ENCODE data around the gene PDRG1.

- TF ChIP-seq POLR2A (IDR thresholded peaks at IDR 0.05), result no peak
- no peak for TF ChIP-seq CTCF (IDR thresholded peaks at IDR 0.05)
Measured at GRCh38 chr20:31936420-31936819, 15.4 kb downstream of the PDRG1 start.

All from prostate gland (tissue), 2 donors.